Peyer's patch (tissue), 4 donors: Measurements from ENCODE around the gene TSPYL1.
"Not testable (repeated sequence)": the region's sequence is repeated elsewhere in the genome, so short reads cannot be mapped to it uniquely, and the experiment has no call there.

Experiments used
- CTCF ChIP-seq, 6 experiments: fragments of 450-650 bp in 4 of 6; fragments of 200-600 bp in 2 of 6; sonication (generic) in 1 of 6; IDR thresholded peaks; one replicate each; pipeline ENCODE4 v1.5.1; 2017 to 2019; ENCODE audit warnings: antibody characterized with exemption in 6 of 6, mild to moderate bottlenecking in 3 of 6, moderate library complexity in 1 of 6
- POLR2A ChIP-seq, 2 donors: fragments of 450-650 bp; IDR thresholded peaks; one replicate each; pipeline ENCODE4 v1.5.1; 2017; ENCODE audit warnings: antibody characterized with exemption in 2 of 2, mild to moderate bottlenecking in 2 of 2, moderate library complexity in 2 of 2

- TF ChIP-seq POLR2A, CTCF (IDR thresholded peaks at IDR 0.05): not testable (repeated sequence)
Observed at GRCh38 chr6:116284984-116285383, 5.3 kb upstream of the TSPYL1 start.
